Esophagus squamous epithelium (tissue), 4 donors: ENCODE data around the gene GLRX.

Experiments used
- CTCF ChIP-seq, 6 experiments: fragments of 450-650 bp in 4 of 6; fragments of 200-600 bp in 2 of 6; sonication (generic) in 2 of 6; IDR thresholded peaks; one replicate each; pipeline ENCODE4 v1.5.1; 2016 to 2019; ENCODE audit warnings: antibody characterized with exemption in 6 of 6, mild to moderate bottlenecking in 4 of 6, moderate library complexity in 4 of 6
- POLR2A ChIP-seq, 4 donors: fragments of 450-650 bp; IDR thresholded peaks; one replicate each; pipeline ENCODE4 v1.6.1; 2017; ENCODE audit warnings: antibody characterized with exemption in 4 of 4, mild to moderate bottlenecking in 4 of 4, moderate library complexity in 3 of 4

GRCh38 chr5:95858661-95859595 lies 36.4 kb upstream of the GLRX start:
- peak; percentile 90 to 99 (median 98) for TF ChIP-seq CTCF (IDR thresholded peaks at IDR 0.05)
- TF ChIP-seq POLR2A (IDR thresholded peaks at IDR 0.05): peak in 1 of 4 donors; percentile 44
